ENCODE data around the gene MAP2K7.

- TF ChIP-seq CTCF (conservative IDR thresholded peaks at IDR 0.05; ENCODE audit: low read depth, low read length) = no peak
- no peak for TF ChIP-seq EZH2 (IDR thresholded peaks at IDR 0.05; ENCODE audit: borderline replicate concordance, low read depth, low read length, poor library complexity, severe bottlenecking)
These were observed 30.2 kb upstream of the MAP2K7 start for GRCh38 chr19:7873304-7874075.
